Caco-2 (cell line): ENCODE measurements around the gene PRR13. TPM values are rescaled to one million over a fixed set of nuclear protein-coding genes. Genes with fewer than 3 reads are reported as not detected.

Source experiments
- BruUV-seq: library from RNA; stranded (reverse); fragments of 400-500 nt; replicated peaks from 2 replicates; lab custom pipeline; 2021; lab: Mats Ljungman, UMichigan
- CTCF ChIA-PET: fragments of 300-600 bp; sonication (Branson Sonifier 250); formaldehyde crosslinking; loops from one replicate; lab custom pipeline; 2022; ENCODE audit warnings: antibody characterized with exemption; lab: Charles Lee
- POLR2A ChIA-PET: fragments of 300-600 bp; sonication (Branson Sonifier 250); formaldehyde crosslinking; loops from one replicate; lab custom pipeline; 2022; ENCODE audit warnings: antibody characterized with exemption; lab: Charles Lee
- DNase-seq, 2 experiments: peaks; one replicate each; pipeline versions ENCODE4 v3.0.0 to v3.0.0-alpha.2; 2020 to 2022
- H3K27me3 ChIP-seq: replicated peaks from 2 replicates; pipeline ENCODE4 v1.6.0; 2011; ENCODE audit warnings: low read length; ENCODE audit not compliant: control insufficient read depth, insufficient read depth
- H3K36me3 ChIP-seq: 2 replicates; pipeline ENCODE4 v1.5.1; 2011; ENCODE audit warnings: low read length; ENCODE audit not compliant: control insufficient read depth, insufficient read depth
- H3K4me1 ChIP-seq: fragments of 250-450 bp; sonication (Bioruptor Pico); 2 replicates; pipeline ENCODE4 v1.5.1; 2020; ENCODE audit warnings: mild to moderate bottlenecking
- H3K4me3 ChIP-seq: 2 replicates; pipeline ENCODE4 v1.5.1; 2011; ENCODE audit warnings: low read depth, mild to moderate bottlenecking, control low read depth, low read length
- H3K9me3 ChIP-seq: fragments of 250-450 bp; sonication (Bioruptor Pico); 2 replicates; pipeline ENCODE4 v1.5.1; 2020; ENCODE audit warnings: mild to moderate bottlenecking, moderate library complexity
- H3K27ac Mint-ChIP-seq: one replicate; pipeline ENCODE4 v1.8.0; 2022; ENCODE audit warnings: mixed read lengths; ENCODE audit not compliant: unreplicated experiment
- H3K27me3 Mint-ChIP-seq: one replicate; pipeline ENCODE4 v1.8.0; 2022; ENCODE audit warnings: mixed read lengths; ENCODE audit not compliant: insufficient read depth, unreplicated experiment
- H3K36me3 Mint-ChIP-seq: one replicate; pipeline ENCODE4 v1.8.0; 2022; ENCODE audit warnings: mild to moderate bottlenecking, mixed read lengths; ENCODE audit not compliant: insufficient read depth, unreplicated experiment
- H3K4me1 Mint-ChIP-seq: one replicate; pipeline ENCODE4 v1.8.0; 2022; ENCODE audit warnings: low read depth, mixed read lengths; ENCODE audit not compliant: unreplicated experiment
- H3K4me3 Mint-ChIP-seq: one replicate; pipeline ENCODE4 v1.8.0; 2022; ENCODE audit warnings: mild to moderate bottlenecking, moderate library complexity, mixed read lengths; ENCODE audit not compliant: unreplicated experiment
- H3K9me3 Mint-ChIP-seq: one replicate; pipeline ENCODE4 v1.8.0; 2022; ENCODE audit warnings: mixed read lengths; ENCODE audit not compliant: unreplicated experiment
- intact Hi-C: fragments of 100-400 bp; cut with micrococcal nuclease; formaldehyde crosslinking; loops from one replicate; pipeline ENCODE4 v1.10.0; 2022; ENCODE audit not compliant: unreplicated experiment
- total RNA-seq: library from RNA; stranded (reverse); gene quantifications from 2 replicates; pipeline ENCODE4 v1.2.3, GENCODE V29; 2022
- TF ChIP-seq, protein P1 (sequence below), 2 experiments: fragments of 200-600 bp in 1 of 2; IDR thresholded peaks; 1 replicate in 1 of 2; 2 replicates in 1 of 2; pipeline versions ENCODE4 v1.5.1 to v1.8.0; 2011 to 2022; ENCODE audit warnings: antibody characterized with exemption in 1 of 2, control low read depth in 1 of 2, inconsistent platforms in 1 of 2, low read depth in 1 of 2, low read length in 1 of 2, mild to moderate bottlenecking in 1 of 2, moderate library complexity in 1 of 2; ENCODE audit not compliant: insufficient read depth in 1 of 2, severe bottlenecking in 1 of 2, unreplicated experiment in 1 of 2

The PRR13 gene
- total RNA-seq, 1 experiment from 2014 or later = 400 TPM

DNA sequence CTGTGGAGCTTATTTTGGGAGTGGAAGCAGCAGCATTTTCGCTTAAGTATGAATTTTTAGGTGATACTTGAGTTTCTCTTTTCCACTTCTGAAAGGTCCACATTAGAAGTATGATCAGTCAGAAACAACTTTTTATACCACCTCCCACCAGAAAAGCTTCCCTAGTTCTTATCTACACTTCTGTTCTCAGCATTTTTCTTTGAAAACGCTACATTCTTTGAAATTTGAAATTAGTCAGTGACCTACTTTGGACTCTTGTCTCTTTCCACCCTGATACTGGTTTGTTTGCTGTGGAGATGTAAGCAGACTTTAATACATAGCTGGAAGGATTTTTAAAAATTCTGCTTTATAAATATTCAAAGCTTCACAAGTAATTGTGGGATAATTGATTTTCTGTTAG is 32.5 kb downstream of the PRR13 start:
- no peak for DNase-seq
- TF ChIP-seq, protein P1, sequence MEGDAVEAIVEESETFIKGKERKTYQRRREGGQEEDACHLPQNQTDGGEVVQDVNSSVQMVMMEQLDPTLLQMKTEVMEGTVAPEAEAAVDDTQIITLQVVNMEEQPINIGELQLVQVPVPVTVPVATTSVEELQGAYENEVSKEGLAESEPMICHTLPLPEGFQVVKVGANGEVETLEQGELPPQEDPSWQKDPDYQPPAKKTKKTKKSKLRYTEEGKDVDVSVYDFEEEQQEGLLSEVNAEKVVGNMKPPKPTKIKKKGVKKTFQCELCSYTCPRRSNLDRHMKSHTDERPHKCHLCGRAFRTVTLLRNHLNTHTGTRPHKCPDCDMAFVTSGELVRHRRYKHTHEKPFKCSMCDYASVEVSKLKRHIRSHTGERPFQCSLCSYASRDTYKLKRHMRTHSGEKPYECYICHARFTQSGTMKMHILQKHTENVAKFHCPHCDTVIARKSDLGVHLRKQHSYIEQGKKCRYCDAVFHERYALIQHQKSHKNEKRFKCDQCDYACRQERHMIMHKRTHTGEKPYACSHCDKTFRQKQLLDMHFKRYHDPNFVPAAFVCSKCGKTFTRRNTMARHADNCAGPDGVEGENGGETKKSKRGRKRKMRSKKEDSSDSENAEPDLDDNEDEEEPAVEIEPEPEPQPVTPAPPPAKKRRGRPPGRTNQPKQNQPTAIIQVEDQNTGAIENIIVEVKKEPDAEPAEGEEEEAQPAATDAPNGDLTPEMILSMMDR (IDR thresholded peaks at IDR 0.05; ENCODE audit: insufficient read depth in 1 of 2, low read depth in 1 of 2, low read length in 1 of 2, severe bottlenecking in 1 of 2, unreplicated experiment in 1 of 2) = no peak
- CTCF ChIA-PET = no interaction called here
- POLR2A ChIA-PET = no interaction called here
- intact Hi-C loops = no loop called here
- peaks cover 100% of the 10 kb centered on the region for H3K36me3 Mint-ChIP-seq
- BruUV-seq = no TSS peak
- Histone ChIP-seq H3K36me3 (peaks cover 7% of the 10 kb centered on the region), H3K4me1 (no peaks in the 10 kb centered on the region), H3K4me3 (no peak overlapping the region), H3K27me3 (no peaks in the 10 kb centered on the region), H3K9me3 (no peaks in the 10 kb centered on the region)
- H3K27me3 Mint-ChIP-seq = no peaks in the 10 kb centered on the region
- peaks cover 14% of the 10 kb centered on the region for H3K4me1 Mint-ChIP-seq
- no peak overlapping the region for H3K27ac Mint-ChIP-seq
- no peak overlapping the region for H3K4me3 Mint-ChIP-seq
- H3K9me3 Mint-ChIP-seq = no peaks in the 10 kb centered on the region

DNA sequence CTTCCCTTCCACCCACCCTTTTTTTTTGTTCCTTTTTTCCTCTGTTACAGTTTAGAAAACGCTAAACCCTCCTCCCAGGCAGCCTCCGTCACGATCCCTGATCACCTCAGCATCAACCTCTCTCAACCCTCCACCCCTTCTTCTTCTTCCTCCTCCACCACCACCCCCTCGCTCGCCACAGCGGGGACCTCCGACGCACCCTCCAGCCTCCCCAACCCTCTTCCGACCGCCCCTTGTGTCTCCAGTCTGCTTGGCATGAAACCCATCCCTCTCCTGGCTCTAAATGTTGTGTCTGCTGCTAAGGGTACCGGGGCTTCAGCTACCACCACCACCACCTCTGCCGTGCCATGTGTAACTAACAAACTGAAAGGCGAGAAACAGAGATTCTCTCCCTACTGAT is 33.3 kb downstream of the PRR13 start:
- CTCF ChIA-PET = interaction anchor here (0.6 kb wide), 2 partner anchors 22 to 154 kb away, joined by 3 read pairs; partner anchors contain the start of gene AAAS
- Histone ChIP-seq H3K9me3 (no peaks in the 10 kb centered on the region), H3K36me3 (peaks cover 7% of the 10 kb centered on the region), H3K27me3 (no peaks in the 10 kb centered on the region), H3K4me1 (no peaks in the 10 kb centered on the region), H3K4me3 (no peak overlapping the region)
- POLR2A ChIA-PET = interaction anchor here (0.6 kb wide), 1 partner anchor 44 kb away, joined by 4 read pairs; no protein-coding TSS in a partner anchor
- BruUV-seq = no TSS peak
- TF ChIP-seq, protein P1 (IDR thresholded peaks at IDR 0.05; ENCODE audit: insufficient read depth in 1 of 2, low read depth in 1 of 2, low read length in 1 of 2, severe bottlenecking in 1 of 2, unreplicated experiment in 1 of 2) = no peak
- H3K27ac Mint-ChIP-seq = no peak overlapping the region
- no peaks in the 10 kb centered on the region for H3K9me3 Mint-ChIP-seq
- H3K4me3 Mint-ChIP-seq = no peak overlapping the region
- no peak for DNase-seq
- intact Hi-C loops = no loop called here
- peaks cover 100% of the 10 kb centered on the region for H3K36me3 Mint-ChIP-seq
- H3K27me3 Mint-ChIP-seq = no peaks in the 10 kb centered on the region
- peaks cover 14% of the 10 kb centered on the region for H3K4me1 Mint-ChIP-seq

DNA sequence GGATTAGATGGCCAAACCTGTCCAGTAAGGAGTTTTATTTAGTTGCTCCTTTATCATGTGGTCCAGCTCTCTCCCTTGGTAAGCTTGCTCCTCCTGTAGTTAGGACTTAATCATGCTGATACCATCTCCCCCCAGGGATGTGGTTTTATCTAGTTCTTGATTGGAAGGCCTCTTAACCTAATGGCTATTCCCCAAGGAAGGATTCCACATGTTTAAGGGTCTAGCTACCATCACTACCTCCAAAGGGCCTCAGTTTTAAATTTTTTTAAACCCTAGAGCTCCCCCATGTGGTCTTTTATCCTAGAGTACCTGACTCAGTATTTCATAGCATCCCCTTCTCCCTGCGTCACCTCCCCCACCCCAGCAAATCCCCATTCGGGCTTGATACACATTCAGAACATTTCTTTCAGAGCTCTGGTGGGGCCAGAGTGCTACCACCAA is 35.3 kb downstream of the PRR13 start:
- H3K27me3 ChIP-seq = no peaks in the 10 kb centered on the region
- no peaks in the 10 kb centered on the region for H3K9me3 Mint-ChIP-seq
- BruUV-seq = no TSS peak
- TF ChIP-seq, protein P1 (IDR thresholded peaks at IDR 0.05; ENCODE audit: insufficient read depth in 1 of 2, low read depth in 1 of 2, low read length in 1 of 2, severe bottlenecking in 1 of 2, unreplicated experiment in 1 of 2) = peak; percentile 22 to 40
- intact Hi-C loops = no loop called here
- H3K4me1 Mint-ChIP-seq = peaks cover 12% of the 10 kb centered on the region
- no peak overlapping the region for H3K4me3 Mint-ChIP-seq
- DNase-seq = peak in 1 of 2 experiments; percentile 53
- ChIA-PET POLR2A (interaction anchor here (0.6 to 1.2 kb wide), 3 partner anchors 15 to 127 kb away, joined by 5 to 6 read pairs (median 5); partner anchors contain the start of gene TARBP2), CTCF (interaction anchor here (0.8 to 1.2 kb wide), 6 partner anchors 24 to 334 kb away, joined by 3 to 6 read pairs (median 4); partner anchors contain the start of genes SP1 and TARBP2)
- no peaks in the 10 kb centered on the region for H3K9me3 ChIP-seq
- peaks cover 99% of the 10 kb centered on the region for H3K36me3 Mint-ChIP-seq
- H3K27me3 Mint-ChIP-seq = no peaks in the 10 kb centered on the region
- H3K4me1 ChIP-seq = no peaks in the 10 kb centered on the region
- peaks cover 8% of the 10 kb centered on the region for H3K36me3 ChIP-seq
- no peak overlapping the region for H3K4me3 ChIP-seq
- no peak overlapping the region for H3K27ac Mint-ChIP-seq
